ENCODE data around the gene FAM168A. TPM values are rescaled to one million over a fixed set of nuclear protein-coding genes. Genes with fewer than 3 reads are reported as not detected.
"Not testable (repeated sequence)": the region's sequence is repeated elsewhere in the genome, so short reads cannot be mapped to it uniquely, and the experiment has no call there.

Gene FAM168A
- total RNA-seq, 1 donor from 2014 or later = 52.2 TPM

DNA sequence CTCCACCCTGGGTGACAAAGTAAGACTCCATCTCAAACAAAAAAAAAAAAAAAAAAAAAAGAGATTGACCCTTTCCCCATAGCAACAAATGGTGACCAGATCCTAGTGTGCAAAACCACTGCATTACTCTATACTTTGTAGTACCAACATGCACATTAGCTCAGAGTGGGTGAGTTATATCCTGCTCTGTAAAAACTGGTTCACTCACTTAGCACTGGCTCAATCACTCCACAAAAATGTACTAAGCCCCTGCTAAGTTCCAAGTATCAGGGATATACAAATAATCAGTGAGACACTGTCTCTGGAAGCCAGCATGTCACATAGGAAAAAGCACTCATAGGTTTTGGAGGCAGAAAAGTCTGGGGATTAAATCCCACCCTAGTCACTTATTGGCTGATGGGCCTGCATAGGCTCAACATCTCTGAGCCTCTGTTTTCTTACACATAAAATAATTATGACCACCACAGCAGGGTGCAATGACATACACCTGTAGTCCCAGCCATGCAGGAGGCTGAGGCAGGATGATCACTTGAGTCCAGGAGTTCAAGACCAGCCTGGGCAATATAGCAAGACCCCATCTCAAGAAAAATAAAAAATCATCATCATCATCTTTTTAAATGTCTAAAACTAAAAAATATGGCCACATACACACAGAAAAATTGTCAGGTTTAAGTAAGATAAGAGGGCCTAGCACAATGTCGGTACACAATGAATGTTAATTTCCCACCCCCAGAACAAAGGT, 11.9 kb downstream of the FAM168A start:
- Mint-ChIP-seq H3K4me1 (ENCODE audit: unreplicated experiment) (no peaks in the 10 kb centered on the region), H3K27me3 (ENCODE audit: unreplicated experiment) (no peaks in the 10 kb centered on the region), H3K27ac (ENCODE audit: unreplicated experiment) (no peak overlapping the region), H3K9me3 (ENCODE audit: unreplicated experiment) (no peaks in the 10 kb centered on the region), H3K4me3 (ENCODE audit: unreplicated experiment) (no peak overlapping the region), H3K36me3 (ENCODE audit: unreplicated experiment) (peaks cover 6% of the 10 kb centered on the region)
- TF ChIP-seq, protein P1, sequence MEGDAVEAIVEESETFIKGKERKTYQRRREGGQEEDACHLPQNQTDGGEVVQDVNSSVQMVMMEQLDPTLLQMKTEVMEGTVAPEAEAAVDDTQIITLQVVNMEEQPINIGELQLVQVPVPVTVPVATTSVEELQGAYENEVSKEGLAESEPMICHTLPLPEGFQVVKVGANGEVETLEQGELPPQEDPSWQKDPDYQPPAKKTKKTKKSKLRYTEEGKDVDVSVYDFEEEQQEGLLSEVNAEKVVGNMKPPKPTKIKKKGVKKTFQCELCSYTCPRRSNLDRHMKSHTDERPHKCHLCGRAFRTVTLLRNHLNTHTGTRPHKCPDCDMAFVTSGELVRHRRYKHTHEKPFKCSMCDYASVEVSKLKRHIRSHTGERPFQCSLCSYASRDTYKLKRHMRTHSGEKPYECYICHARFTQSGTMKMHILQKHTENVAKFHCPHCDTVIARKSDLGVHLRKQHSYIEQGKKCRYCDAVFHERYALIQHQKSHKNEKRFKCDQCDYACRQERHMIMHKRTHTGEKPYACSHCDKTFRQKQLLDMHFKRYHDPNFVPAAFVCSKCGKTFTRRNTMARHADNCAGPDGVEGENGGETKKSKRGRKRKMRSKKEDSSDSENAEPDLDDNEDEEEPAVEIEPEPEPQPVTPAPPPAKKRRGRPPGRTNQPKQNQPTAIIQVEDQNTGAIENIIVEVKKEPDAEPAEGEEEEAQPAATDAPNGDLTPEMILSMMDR (IDR thresholded peaks at IDR 0.05) = no peak
- DNase-seq (ENCODE audit: extremely low spot score, unreplicated experiment) = no peak

DNA sequence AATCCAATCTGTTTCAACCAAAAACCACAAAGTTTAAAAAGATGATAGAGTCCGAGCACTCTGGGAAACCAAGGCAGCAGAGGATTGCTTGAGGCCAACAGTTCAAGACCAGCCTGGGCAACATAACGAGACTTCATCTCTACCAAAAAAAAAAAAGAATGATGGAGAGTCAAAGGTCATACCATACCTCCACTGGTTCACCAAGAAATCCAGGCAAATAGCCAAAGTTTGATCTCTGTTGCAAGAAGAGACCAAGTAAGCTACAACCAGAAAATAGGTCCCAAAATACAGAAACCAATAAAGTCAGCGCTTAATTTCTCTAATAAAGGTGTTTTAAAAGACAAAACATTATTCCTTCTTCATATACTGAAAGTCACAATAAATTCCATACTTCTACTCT, 13.1 kb downstream of the FAM168A start:
- Mint-ChIP-seq H3K36me3 (ENCODE audit: unreplicated experiment) (peaks cover 6% of the 10 kb centered on the region), H3K4me3 (ENCODE audit: unreplicated experiment) (no peak overlapping the region), H3K27ac (ENCODE audit: unreplicated experiment) (no peak overlapping the region), H3K27me3 (ENCODE audit: unreplicated experiment) (no peaks in the 10 kb centered on the region), H3K4me1 (ENCODE audit: unreplicated experiment) (no peaks in the 10 kb centered on the region), H3K9me3 (ENCODE audit: unreplicated experiment) (no peaks in the 10 kb centered on the region)
- TF ChIP-seq, protein P1 (IDR thresholded peaks at IDR 0.05) = no peak
- no peak for DNase-seq (ENCODE audit: extremely low spot score, unreplicated experiment)

DNA sequence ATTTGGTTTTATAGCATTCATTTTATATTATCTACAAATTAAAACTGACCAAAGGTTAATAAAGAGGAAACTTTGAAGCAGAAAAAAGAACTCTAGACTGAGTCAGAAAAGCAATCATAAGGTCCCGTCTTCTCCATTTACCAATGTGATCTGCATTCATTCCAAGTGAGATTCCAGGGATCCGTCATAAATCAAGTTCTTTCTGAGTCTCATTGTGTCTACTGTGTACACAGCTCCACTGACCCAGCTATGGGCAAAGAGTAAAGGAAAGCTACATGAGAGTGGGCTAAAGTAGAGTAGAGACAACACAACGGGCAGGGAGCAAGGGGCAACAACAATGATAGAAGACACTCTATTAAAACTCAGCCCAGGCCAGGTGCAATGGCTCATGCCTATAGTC, 15.3 kb downstream of the FAM168A start:
- peaks cover 6% of the 10 kb centered on the region for H3K36me3 Mint-ChIP-seq (ENCODE audit: unreplicated experiment)
- TF ChIP-seq, protein P1 (IDR thresholded peaks at IDR 0.05) = no peak
- H3K27me3 Mint-ChIP-seq (ENCODE audit: unreplicated experiment) = no peaks in the 10 kb centered on the region
- no peak overlapping the region for H3K4me3 Mint-ChIP-seq (ENCODE audit: unreplicated experiment)
- no peak for DNase-seq (ENCODE audit: extremely low spot score, unreplicated experiment)
- H3K27ac Mint-ChIP-seq (ENCODE audit: unreplicated experiment) = no peak overlapping the region
- peaks cover 13% of the 10 kb centered on the region for H3K4me1 Mint-ChIP-seq (ENCODE audit: unreplicated experiment)
- no peaks in the 10 kb centered on the region for H3K9me3 Mint-ChIP-seq (ENCODE audit: unreplicated experiment)

DNA sequence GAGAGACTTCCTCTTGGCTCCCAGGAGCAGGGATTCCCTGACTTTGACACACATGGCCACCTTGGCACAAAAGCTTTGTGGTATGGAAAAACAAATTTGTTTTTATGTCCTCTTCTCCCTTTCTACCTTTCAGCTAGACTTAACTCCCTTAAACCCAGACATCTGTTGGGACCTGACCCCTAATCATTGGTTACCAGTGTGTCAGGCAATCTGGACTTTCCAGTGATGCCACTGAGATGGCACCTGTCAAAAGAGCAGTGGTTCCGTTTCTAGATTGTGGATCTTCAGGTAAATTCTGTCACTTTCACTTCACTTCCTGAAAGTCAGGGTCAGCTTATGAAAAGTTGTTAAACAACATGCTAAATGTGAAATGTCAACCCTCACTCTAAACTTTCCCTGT, 17.2 kb downstream of the FAM168A start:
- DNase-seq (ENCODE audit: extremely low spot score, unreplicated experiment); H3K27ac Mint-ChIP-seq (ENCODE audit: unreplicated experiment); H3K4me3 Mint-ChIP-seq (ENCODE audit: unreplicated experiment); H3K9me3 Mint-ChIP-seq (ENCODE audit: unreplicated experiment); H3K36me3 Mint-ChIP-seq (ENCODE audit: unreplicated experiment); H3K27me3 Mint-ChIP-seq (ENCODE audit: unreplicated experiment): not testable (repeated sequence)
- H3K4me1 Mint-ChIP-seq (ENCODE audit: unreplicated experiment) = peaks cover 30% of the 10 kb centered on the region

DNA sequence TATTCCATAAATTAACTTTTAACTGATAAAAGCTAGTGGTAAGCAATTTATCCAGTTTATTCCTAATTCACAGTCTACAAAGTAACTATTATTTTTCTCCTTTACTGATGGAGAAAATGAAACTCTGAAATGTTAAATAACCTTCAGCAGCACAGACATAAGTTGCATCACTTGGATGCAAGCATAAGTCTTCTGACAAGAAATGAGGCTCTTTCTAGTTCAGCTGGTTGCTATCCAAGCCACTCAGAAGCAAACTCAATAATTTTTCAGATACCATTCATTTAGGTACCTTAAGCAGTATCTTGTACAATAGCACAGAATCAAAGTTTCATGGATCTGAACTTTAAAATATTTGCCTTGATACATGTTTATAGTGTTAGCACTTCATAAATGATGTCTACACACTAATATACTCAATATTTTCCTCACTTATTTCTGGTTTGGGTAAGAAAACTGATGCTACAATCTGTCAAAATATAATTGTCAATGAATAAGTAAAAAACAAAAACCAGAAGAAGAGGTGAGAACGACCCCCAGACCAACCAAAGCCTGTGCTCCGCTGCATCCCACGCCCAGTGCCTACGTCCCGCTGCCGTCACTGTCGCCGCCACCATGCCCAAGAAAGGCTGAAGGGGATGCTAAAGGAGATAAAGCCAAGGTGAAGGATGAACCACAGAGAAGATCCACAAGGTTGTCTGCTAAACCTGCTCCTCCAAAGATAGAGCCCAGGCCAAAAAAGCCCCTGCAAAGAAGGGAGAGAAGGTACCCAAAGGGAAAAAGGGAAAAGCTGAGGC, 18.1 kb downstream of the FAM168A start:
- DNase-seq (ENCODE audit: extremely low spot score, unreplicated experiment) = no peak
- Mint-ChIP-seq H3K9me3 (ENCODE audit: unreplicated experiment) (no peaks in the 10 kb centered on the region), H3K27ac (ENCODE audit: unreplicated experiment) (no peak overlapping the region), H3K4me1 (ENCODE audit: unreplicated experiment) (peaks cover 30% of the 10 kb centered on the region), H3K4me3 (ENCODE audit: unreplicated experiment) (no peak overlapping the region), H3K27me3 (ENCODE audit: unreplicated experiment) (no peaks in the 10 kb centered on the region), H3K36me3 (ENCODE audit: unreplicated experiment) (peaks cover 5% of the 10 kb centered on the region)
- TF ChIP-seq, protein P1 (IDR thresholded peaks at IDR 0.05) = no peak

All from osteocyte (in vitro differentiated cells).